ENCODE results near the gene HERC4. TPM values are rescaled to one million over a fixed set of nuclear protein-coding genes. Genes with fewer than 3 reads are reported as not detected.

HERC4 gene
- polyA plus RNA-seq, 1 donor from 2014 or later = 45.6 TPM

- Histone ChIP-seq H3K4me2 (ENCODE audit: low read length) (no peak overlapping the region), H3K9me3 (ENCODE audit: low read length) (no peaks in the 10 kb centered on the region), H2AFZ (ENCODE audit: low read depth, low read length) (no peak overlapping the region)
These were observed 33.0 kb upstream of the HERC4 start for GRCh38 chr10:68108051-68108450.

GRCh38 chr10:68107651-68108050 lies 32.6 kb upstream of the HERC4 start:
- H2AFZ ChIP-seq (ENCODE audit: low read depth, low read length) = no peak overlapping the region
- H3F3A ChIP-seq (ENCODE audit: insufficient read depth, low read length, poor library complexity, severe bottlenecking) = no peaks in the 10 kb centered on the region
- H3K9ac ChIP-seq (ENCODE audit: low read length) = no peak overlapping the region
- H4K20me1 ChIP-seq (ENCODE audit: insufficient read depth) = no peaks in the 10 kb centered on the region
- H3K36me3 ChIP-seq (ENCODE audit: insufficient read depth, low read length) = no peaks in the 10 kb centered on the region
- TF ChIP-seq RAD21 (conservative IDR thresholded peaks at IDR 0.05) = no peak
- no peak for TF ChIP-seq TAF1 (IDR thresholded peaks at IDR 0.05; ENCODE audit: low read depth)
- no peak for TF ChIP-seq POLR2AphosphoS5 (IDR thresholded peaks at IDR 0.05)
- TF ChIP-seq MXI1 (conservative IDR thresholded peaks at IDR 0.05; ENCODE audit: poor library complexity, severe bottlenecking) = no peak
- TF ChIP-seq CTCF (IDR thresholded peaks at IDR 0.05; ENCODE audit: poor library complexity, severe bottlenecking) = no peak
- TF ChIP-seq EP300 (conservative IDR thresholded peaks at IDR 0.05; ENCODE audit: poor library complexity, severe bottlenecking) = no peak
- TF ChIP-seq SMC3 (conservative IDR thresholded peaks at IDR 0.05; ENCODE audit: poor library complexity) = no peak
- TF ChIP-seq, protein P1, sequence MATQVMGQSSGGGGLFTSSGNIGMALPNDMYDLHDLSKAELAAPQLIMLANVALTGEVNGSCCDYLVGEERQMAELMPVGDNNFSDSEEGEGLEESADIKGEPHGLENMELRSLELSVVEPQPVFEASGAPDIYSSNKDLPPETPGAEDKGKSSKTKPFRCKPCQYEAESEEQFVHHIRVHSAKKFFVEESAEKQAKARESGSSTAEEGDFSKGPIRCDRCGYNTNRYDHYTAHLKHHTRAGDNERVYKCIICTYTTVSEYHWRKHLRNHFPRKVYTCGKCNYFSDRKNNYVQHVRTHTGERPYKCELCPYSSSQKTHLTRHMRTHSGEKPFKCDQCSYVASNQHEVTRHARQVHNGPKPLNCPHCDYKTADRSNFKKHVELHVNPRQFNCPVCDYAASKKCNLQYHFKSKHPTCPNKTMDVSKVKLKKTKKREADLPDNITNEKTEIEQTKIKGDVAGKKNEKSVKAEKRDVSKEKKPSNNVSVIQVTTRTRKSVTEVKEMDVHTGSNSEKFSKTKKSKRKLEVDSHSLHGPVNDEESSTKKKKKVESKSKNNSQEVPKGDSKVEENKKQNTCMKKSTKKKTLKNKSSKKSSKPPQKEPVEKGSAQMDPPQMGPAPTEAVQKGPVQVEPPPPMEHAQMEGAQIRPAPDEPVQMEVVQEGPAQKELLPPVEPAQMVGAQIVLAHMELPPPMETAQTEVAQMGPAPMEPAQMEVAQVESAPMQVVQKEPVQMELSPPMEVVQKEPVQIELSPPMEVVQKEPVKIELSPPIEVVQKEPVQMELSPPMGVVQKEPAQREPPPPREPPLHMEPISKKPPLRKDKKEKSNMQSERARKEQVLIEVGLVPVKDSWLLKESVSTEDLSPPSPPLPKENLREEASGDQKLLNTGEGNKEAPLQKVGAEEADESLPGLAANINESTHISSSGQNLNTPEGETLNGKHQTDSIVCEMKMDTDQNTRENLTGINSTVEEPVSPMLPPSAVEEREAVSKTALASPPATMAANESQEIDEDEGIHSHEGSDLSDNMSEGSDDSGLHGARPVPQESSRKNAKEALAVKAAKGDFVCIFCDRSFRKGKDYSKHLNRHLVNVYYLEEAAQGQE (IDR thresholded peaks at IDR 0.05; ENCODE audit: borderline replicate concordance) = no peak
- TF ChIP-seq EZH2 (IDR thresholded peaks at IDR 0.05; ENCODE audit: borderline replicate concordance, insufficient read depth, low read length, poor library complexity, severe bottlenecking) = no peak
- H3K79me2 ChIP-seq (replicated peaks; ENCODE audit: insufficient read depth, low read length) = no peaks in the 10 kb centered on the region
- H3K27ac ChIP-seq (ENCODE audit: low read length) = no peak overlapping the region
- no peak overlapping the region for H3K4me3 ChIP-seq (ENCODE audit: low read length)
- H3K9me2 ChIP-seq (ENCODE audit: insufficient read depth, low read length) = no peaks in the 10 kb centered on the region
- H3K9me3 ChIP-seq (ENCODE audit: low read length) = no peaks in the 10 kb centered on the region
- no peak overlapping the region for H3K4me2 ChIP-seq (ENCODE audit: low read length)
- no peaks in the 10 kb centered on the region for H3K27me3 ChIP-seq (ENCODE audit: insufficient read depth, low read depth, low read length)

More at GRCh38 chr10:68108051-68108450, 33.0 kb upstream of the HERC4 start:
- no peaks in the 10 kb centered on the region for H3K36me3 ChIP-seq (ENCODE audit: insufficient read depth, low read length)
- H3F3A ChIP-seq (ENCODE audit: insufficient read depth, low read length, poor library complexity, severe bottlenecking) = no peaks in the 10 kb centered on the region
- no peaks in the 10 kb centered on the region for H4K20me1 ChIP-seq (ENCODE audit: insufficient read depth)
- H3K79me2 ChIP-seq (replicated peaks; ENCODE audit: insufficient read depth, low read length) = no peaks in the 10 kb centered on the region
- no peak overlapping the region for H3K9ac ChIP-seq (ENCODE audit: low read length)
- H3K9me2 ChIP-seq (ENCODE audit: insufficient read depth, low read length) = no peaks in the 10 kb centered on the region
- no peaks in the 10 kb centered on the region for H3K27me3 ChIP-seq (ENCODE audit: insufficient read depth, low read depth, low read length)
- H3K27ac ChIP-seq (ENCODE audit: low read length) = no peak overlapping the region
- TF ChIP-seq SMC3 (conservative IDR thresholded peaks at IDR 0.05; ENCODE audit: poor library complexity) (no peak), EP300 (conservative IDR thresholded peaks at IDR 0.05; ENCODE audit: poor library complexity, severe bottlenecking) (no peak), MXI1 (conservative IDR thresholded peaks at IDR 0.05; ENCODE audit: poor library complexity, severe bottlenecking) (no peak), TAF1 (IDR thresholded peaks at IDR 0.05; ENCODE audit: low read depth) (no peak), CTCF (IDR thresholded peaks at IDR 0.05; ENCODE audit: poor library complexity, severe bottlenecking) (no peak), RAD21 (conservative IDR thresholded peaks at IDR 0.05) (no peak), POLR2AphosphoS5 (IDR thresholded peaks at IDR 0.05) (no peak), EZH2 (IDR thresholded peaks at IDR 0.05; ENCODE audit: borderline replicate concordance, insufficient read depth, low read length, poor library complexity, severe bottlenecking) (no peak)
- TF ChIP-seq, protein P1 (IDR thresholded peaks at IDR 0.05; ENCODE audit: borderline replicate concordance) = no peak
- no peak overlapping the region for H3K4me3 ChIP-seq (ENCODE audit: low read length)
